Spleen (tissue), 7 donors: ENCODE data around the gene METTL25.

ENCODE experiments used
- POLR2A ChIP-seq, 3 donors: fragments of 450-650 bp; IDR thresholded peaks; one replicate each; pipeline ENCODE4 v1.5.1; 2017; ENCODE audit warnings: antibody characterized with exemption in 3 of 3, mild to moderate bottlenecking in 1 of 3
- TF ChIP-seq, protein P1 (sequence below), 11 experiments: fragments of 200-600 bp in 7 of 11; fragments of 450-650 bp in 4 of 11; sonication (generic) in 4 of 11; IDR thresholded peaks in 8 of 11; conservative IDR thresholded peaks in 3 of 11; 1 replicate in 7 of 11; 2 replicates in 4 of 11; pipeline versions ENCODE4 v1.4.0 to v1.8.0; 2016 to 2021; ENCODE audit warnings: antibody characterized with exemption in 11 of 11, inconsistent platforms in 4 of 11, mild to moderate bottlenecking in 1 of 11
- donor health status: DM: no; HTN: no; CAD: no; lungs with moderate emphysema.
- donor health status: DM: no; HTN: no; CAD: no.
- donor health status: DM: no; HTN: no; CAD: no.

DNA sequence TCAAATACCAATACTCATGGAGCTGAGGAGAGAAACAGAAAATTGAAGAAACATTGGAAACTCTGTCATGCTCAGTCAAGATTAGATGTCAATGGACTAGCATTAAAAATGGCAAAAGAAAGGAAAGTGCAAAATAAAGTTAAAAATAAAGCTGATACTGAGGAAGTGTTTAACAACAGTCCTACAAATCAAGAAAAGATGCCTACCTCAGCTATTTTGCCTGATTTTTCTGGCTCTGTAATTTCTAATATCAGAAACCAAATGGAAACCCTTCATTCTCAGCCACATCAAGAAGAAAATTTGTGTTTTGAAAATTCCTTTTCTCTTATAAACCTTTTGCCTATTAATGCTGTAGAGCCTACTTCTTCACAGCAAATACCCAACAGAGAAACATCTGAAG is 40.5 kb downstream of the METTL25 start:
- no peak for TF ChIP-seq POLR2A (IDR thresholded peaks at IDR 0.05)
- TF ChIP-seq, protein P1, sequence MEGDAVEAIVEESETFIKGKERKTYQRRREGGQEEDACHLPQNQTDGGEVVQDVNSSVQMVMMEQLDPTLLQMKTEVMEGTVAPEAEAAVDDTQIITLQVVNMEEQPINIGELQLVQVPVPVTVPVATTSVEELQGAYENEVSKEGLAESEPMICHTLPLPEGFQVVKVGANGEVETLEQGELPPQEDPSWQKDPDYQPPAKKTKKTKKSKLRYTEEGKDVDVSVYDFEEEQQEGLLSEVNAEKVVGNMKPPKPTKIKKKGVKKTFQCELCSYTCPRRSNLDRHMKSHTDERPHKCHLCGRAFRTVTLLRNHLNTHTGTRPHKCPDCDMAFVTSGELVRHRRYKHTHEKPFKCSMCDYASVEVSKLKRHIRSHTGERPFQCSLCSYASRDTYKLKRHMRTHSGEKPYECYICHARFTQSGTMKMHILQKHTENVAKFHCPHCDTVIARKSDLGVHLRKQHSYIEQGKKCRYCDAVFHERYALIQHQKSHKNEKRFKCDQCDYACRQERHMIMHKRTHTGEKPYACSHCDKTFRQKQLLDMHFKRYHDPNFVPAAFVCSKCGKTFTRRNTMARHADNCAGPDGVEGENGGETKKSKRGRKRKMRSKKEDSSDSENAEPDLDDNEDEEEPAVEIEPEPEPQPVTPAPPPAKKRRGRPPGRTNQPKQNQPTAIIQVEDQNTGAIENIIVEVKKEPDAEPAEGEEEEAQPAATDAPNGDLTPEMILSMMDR (IDR thresholded peaks at IDR 0.05 in 8 of 11, conservative IDR thresholded peaks at IDR 0.05 in 3 of 11), result no peak
